HepG2 (cell line): ENCODE measurements around the gene ARHGAP10. TPM values are rescaled to one million over a fixed set of nuclear protein-coding genes. Genes with fewer than 3 reads are reported as not detected.

Source experiments
- ATAC-seq: fragments of 200-7000 bp; cut with Tn5 transposase; 3 replicates; pipeline ENCODE4 v1.9.1; 2020; ENCODE audit warnings: mild to moderate bottlenecking, moderate library complexity
- BruUV-seq: library from RNA; stranded (reverse); fragments of 400-500 nt; replicated peaks from 2 replicates; lab custom pipeline; 2021; lab: Mats Ljungman, UMichigan
- CTCF ChIA-PET: fragments of 300-600 bp; formaldehyde crosslinking; extraction: SDS; loops from one replicate; lab custom pipeline; 2021; ENCODE audit warnings: low total read pairs, inconsistent platforms, low intra/inter-chr PET ratio; lab: Yijun Ruan, JAX
- POLR2A ChIA-PET: fragments of 350-600 bp; sonication (Branson Sonifier 250); formaldehyde crosslinking; loops from one replicate; lab custom pipeline; 2020; ENCODE audit warnings: antibody characterized with exemption, inconsistent platforms; lab: Yijun Ruan, JAX
- DNase-seq: peaks from one replicate; pipeline ENCODE4 v3.0.0-alpha.2; 2015; ENCODE audit warnings: low spot score
- FAIRE-seq: peaks from 3 replicates; lab custom pipeline; 2011; peaks lifted over from hg19 to GRCh38; lab: Jason Lieb, UNC
- H2AFZ ChIP-seq: one replicate; pipeline ENCODE4 v1.6.1; 2011; ENCODE audit warnings: low read length, inconsistent platforms
- H3K27ac ChIP-seq: fragments of 300-600 bp; 3 replicates; pipeline ENCODE4 v1.8.0; 2011; ENCODE audit warnings: mixed run types, mild to moderate bottlenecking, mixed read lengths, low read length, inconsistent platforms; ENCODE audit not compliant: insufficient read depth; ENCODE audit errors: extremely low read length
- H3K27me3 ChIP-seq, 2 experiments: fragments of 200-600 bp in 1 of 2; 2 replicates in 1 of 2; 3 replicates in 1 of 2; pipeline versions ENCODE4 v1.6.0 to v1.8.0; 2011; ENCODE audit warnings: low read length in 2 of 2, mild to moderate bottlenecking in 2 of 2, moderate library complexity in 2 of 2, inconsistent platforms in 1 of 2; ENCODE audit not compliant: insufficient read depth in 2 of 2, control insufficient read depth in 1 of 2
- H3K36me3 ChIP-seq, 2 experiments: fragments of 200-600 bp in 1 of 2; replicated peaks in 1 of 2; 2 replicates in 1 of 2; 3 replicates in 1 of 2; pipeline versions ENCODE4 v1.5.1 to v1.8.0; 2011; ENCODE audit warnings: low read length in 2 of 2, inconsistent platforms in 1 of 2; ENCODE audit not compliant: insufficient read depth in 2 of 2, control insufficient read depth in 1 of 2
- H3K4me1 ChIP-seq: 2 replicates; pipeline ENCODE4 v1.5.1; 2012; ENCODE audit warnings: low read length, inconsistent platforms; ENCODE audit not compliant: insufficient read depth
- H3K4me2 ChIP-seq: 2 replicates; pipeline ENCODE4 v1.6.0; 2011; ENCODE audit warnings: low read depth, low read length, inconsistent platforms
- H3K4me3 ChIP-seq, 3 experiments: fragments of 200-600 bp in 1 of 3; sonication (generic), shearing (Covaris generic) in 1 of 3; replicated peaks in 1 of 3; 2 replicates each; pipeline ENCODE4 v1.5.1; 2011 to 2016; ENCODE audit warnings: low read length in 3 of 3, inconsistent platforms in 2 of 3, low read depth in 2 of 3, mild to moderate bottlenecking in 2 of 3, control low read depth in 1 of 3, mixed read lengths in 1 of 3; ENCODE audit not compliant: insufficient read depth in 1 of 3
- H3K79me2 ChIP-seq: one replicate; pipeline ENCODE4 v1.6.1; 2011; ENCODE audit warnings: low read length, inconsistent platforms; ENCODE audit not compliant: insufficient read depth
- H3K9ac ChIP-seq: 2 replicates; pipeline ENCODE4 v1.6.0; 2011; ENCODE audit warnings: mild to moderate bottlenecking, low read depth, low read length, inconsistent platforms; ENCODE audit not compliant: insufficient read depth
- H3K9me3 ChIP-seq: 2 replicates; pipeline ENCODE4 v1.5.1; 2012; ENCODE audit warnings: mild to moderate bottlenecking, low read length
- H4K20me1 ChIP-seq: 2 replicates; pipeline ENCODE4 v1.6.0; 2011; ENCODE audit warnings: inconsistent platforms, mild to moderate bottlenecking, low read length, moderate library complexity; ENCODE audit not compliant: insufficient read depth
- ARID2 ChIP-seq: sonication (generic); formaldehyde crosslinking; IDR thresholded peaks from 2 replicates; pipeline ENCODE4 v1.8.1; 2022; ENCODE audit warnings: mild to moderate bottlenecking, missing genetic modification reagents, borderline replicate concordance
- ELK4 ChIP-seq: sonication (generic); formaldehyde crosslinking; IDR thresholded peaks from 2 replicates; pipeline ENCODE4 v1.9.0; 2021; ENCODE audit warnings: missing genetic modification reagents, borderline replicate concordance
- ERF ChIP-seq: IDR thresholded peaks from 2 replicates; pipeline ENCODE4 v1.6.1; 2018; ENCODE audit warnings: missing biosample characterization, missing genetic modification reagents
- MBNL3 ChIP-seq: fragments of 250-450 bp; sonication (Bioruptor Pico); conservative IDR thresholded peaks from 2 replicates; pipeline ENCODE4 v1.8.0; 2022; ENCODE audit warnings: mild to moderate bottlenecking, inconsistent platforms
- PHF20 ChIP-seq: sonication (generic); formaldehyde crosslinking; IDR thresholded peaks from 2 replicates; pipeline ENCODE4 v1.5.0; 2020; ENCODE audit warnings: mild to moderate bottlenecking, missing genetic modification reagents
- SMARCC2 ChIP-seq: fragments of 450-650 bp; IDR thresholded peaks from 2 replicates; pipeline ENCODE4 v1.6.1; 2017; ENCODE audit warnings: antibody characterized with exemption, mild to moderate bottlenecking
- TAF15 ChIP-seq: fragments of 200-400 bp; formaldehyde crosslinking; IDR thresholded peaks from one replicate; pipeline ENCODE4 v1.6.1; 2018; ENCODE audit warnings: mild to moderate bottlenecking, low read depth, low read length; ENCODE audit not compliant: poor library complexity, severe bottlenecking
- ZBTB3 ChIP-seq: sonication (generic); formaldehyde crosslinking; IDR thresholded peaks from 2 replicates; pipeline ENCODE4 v1.4.0; 2020; ENCODE audit warnings: low read depth, mild to moderate bottlenecking, moderate library complexity, missing genetic modification reagents, borderline replicate concordance
- ZBTB34 ChIP-seq: sonication (generic); formaldehyde crosslinking; IDR thresholded peaks from 2 replicates; pipeline ENCODE4 v1.8.0; 2022; ENCODE audit warnings: mild to moderate bottlenecking, missing genetic modification reagents
- ZNF33A ChIP-seq: sonication (generic); formaldehyde crosslinking; IDR thresholded peaks from 2 replicates; pipeline ENCODE4 v1.5.1; 2020; ENCODE audit warnings: missing genetic modification reagents, mild to moderate bottlenecking, moderate library complexity, borderline replicate concordance
- ZNF614 ChIP-seq: IDR thresholded peaks from 2 replicates; pipeline ENCODE4 v1.6.1; 2018; ENCODE audit warnings: missing biosample characterization, missing genetic modification reagents, inconsistent platforms, borderline replicate concordance
- WGBS: methylation state at CpG from one replicate; pipeline ENCODE4 v1.1.6; 2017; ENCODE audit warnings: low lambda C conversion rate; 5-methylcytosine and 5-hydroxymethylcytosine counted together
- in situ Hi-C: cut with HindIII; loops from 2 replicates; pipeline ENCODE4 v1.10.0; 2017; ENCODE audit warnings: low pct_unique_long_range_greater_than_20kb; ENCODE audit not compliant: extremely low pct_ligation_motif_present
- intact Hi-C: fragments of 100-400 bp; cut with micrococcal nuclease; formaldehyde crosslinking; loops from one replicate; pipeline ENCODE4 v1.10.0; 2022; ENCODE audit not compliant: unreplicated experiment
- polyA plus RNA-seq, 8 experiments: library from polyadenylated mRNA; depleted of rRNA in 3 of 8; stranded (reverse) in 7 of 8; unstranded in 1 of 8; fragments of >200 nt; fragmentation: Illumina TruSeq in 4 of 8; extraction: Trizol in 4 of 8; gene quantifications; 2 replicates each; pipeline versions ENCODE4 v1.2.1 to v1.2.3, GENCODE V29; 2011 to 2016; ENCODE audit warnings: low read depth in 4 of 8, missing spikeins in 1 of 8, mixed read lengths in 1 of 8; ENCODE audit not compliant: insufficient read depth in 1 of 8
- total RNA-seq, 5 experiments: library from RNA; depleted of rRNA; stranded (reverse); fragments of >200 nt; fragmentation: Illumina TruSeq; extraction: Trizol; gene quantifications; 2 replicates each; pipeline ENCODE4 v1.2.3, GENCODE V29; 2016; ENCODE audit warnings: low read depth in 1 of 5
- TF ChIP-seq, protein P1 (sequence below): sonication (generic); formaldehyde crosslinking; IDR thresholded peaks from 2 replicates; pipeline ENCODE4 v1.8.0; 2022; ENCODE audit warnings: missing genetic modification reagents, mild to moderate bottlenecking, inconsistent platforms, borderline replicate concordance

ARHGAP10 gene
- total and polyA plus RNA-seq, 2 of the 13 experiments (the other 11 are each of a cell fraction or from before 2014, with no cell fraction given) = 0.45 to 1.6 TPM

- in situ Hi-C loops (no loop called here), intact Hi-C loops (no loop called here)
- Histone ChIP-seq H3K36me3 (no peaks in the 10 kb centered on the region), H3K79me2 (no peaks in the 10 kb centered on the region), H3K27ac (no peak overlapping the region), H3K4me2 (no peak overlapping the region), H3K9ac (no peak overlapping the region), H3K27me3 (no peaks in the 10 kb centered on the region), H2AFZ (no peak overlapping the region), H3K9me3 (no peaks in the 10 kb centered on the region), H3K4me3 (no peak overlapping the region), H3K4me1 (no peaks in the 10 kb centered on the region), H4K20me1 (no peaks in the 10 kb centered on the region)
- CTCF ChIA-PET = no interaction called here
- no peak for FAIRE-seq
- no peak for ATAC-seq
- no peak for DNase-seq
- POLR2A ChIA-PET = no interaction called here
- TF ChIP-seq MBNL3 (CRISPR knock-in tag) (no peak), ZNF614 (CRISPR knock-in tag) (no peak), SMARCC2 (no peak), ELK4 (no peak), ZNF33A (CRISPR knock-in tag) (no peak), ERF (CRISPR knock-in tag) (no peak), ZBTB34 (CRISPR knock-in tag) (no peak), PHF20 (no peak), ZBTB3 (no peak), ARID2 (CRISPR knock-in tag) (no peak), TAF15 (no peak)
- TF ChIP-seq, protein P1, sequence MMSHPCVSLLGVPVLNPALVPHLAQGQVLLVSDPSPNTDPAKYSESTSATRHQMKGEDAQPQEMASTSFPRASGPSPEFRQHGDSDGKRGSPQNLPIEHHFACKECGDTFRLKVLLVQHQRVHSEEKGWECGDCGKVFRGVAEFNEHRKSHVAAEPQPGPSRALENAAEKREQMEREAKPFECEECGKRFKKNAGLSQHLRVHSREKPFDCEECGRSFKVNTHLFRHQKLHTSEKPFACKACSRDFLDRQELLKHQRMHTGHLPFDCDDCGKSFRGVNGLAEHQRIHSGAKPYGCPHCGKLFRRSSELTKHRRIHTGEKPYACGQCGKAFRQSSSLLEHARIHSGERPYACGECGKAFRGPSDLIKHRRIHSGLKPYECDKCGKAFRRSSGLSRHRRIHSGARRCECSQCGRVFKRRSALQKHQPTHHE (CRISPR knock-in tag) = no peak
- BruUV-seq = no TSS peak
- WGBS = 54% methylated on average over 5 of the region's 5 CpGs
These were observed 206.6 kb downstream of the ARHGAP10 start for GRCh38 chr4:147938496-147938895.
